Small intestine (tissue), 7 donors: ENCODE results near the gene CMTR1. TPM values are rescaled to one million over a fixed set of nuclear protein-coding genes. Genes with fewer than 3 reads are reported as not detected.

Experiments
- DNase-seq, 2 donors: peaks; one replicate each; pipeline versions ENCODE4 v3.0.0 to v3.0.0-alpha.2; 2013
- FAIRE-seq: peaks from 2 replicates; lab custom pipeline; 2012; peaks lifted over from hg19 to GRCh38; lab: Jason Lieb, UNC
- H3K27ac ChIP-seq, 3 donors: one replicate each; pipeline ENCODE4 v1.5.1; 2013; ENCODE audit warnings: low read length in 2 of 3, mild to moderate bottlenecking in 2 of 3, control low read depth in 1 of 3, inconsistent platforms in 1 of 3, low read depth in 1 of 3, moderate library complexity in 1 of 3
- H3K27me3 ChIP-seq, 3 donors: one replicate each; pipeline ENCODE4 v1.6.1; 2013; ENCODE audit warnings: low read length in 3 of 3, inconsistent platforms in 1 of 3; ENCODE audit not compliant: control insufficient read depth in 3 of 3, insufficient read depth in 3 of 3
- H3K36me3 ChIP-seq, 3 donors: one replicate each; pipeline ENCODE4 v1.6.1; 2013; ENCODE audit warnings: low read length in 3 of 3, inconsistent platforms in 1 of 3, low read depth in 1 of 3, mild to moderate bottlenecking in 1 of 3, moderate library complexity in 1 of 3; ENCODE audit not compliant: control insufficient read depth in 3 of 3, insufficient read depth in 2 of 3
- H3K4me1 ChIP-seq, 3 donors: one replicate each; pipeline ENCODE4 v1.6.1; 2013; ENCODE audit warnings: low read length in 2 of 3, inconsistent platforms in 1 of 3, low read depth in 1 of 3, mild to moderate bottlenecking in 1 of 3, moderate library complexity in 1 of 3; ENCODE audit not compliant: control insufficient read depth in 3 of 3, insufficient read depth in 2 of 3
- H3K4me3 ChIP-seq, 3 donors: one replicate each; pipeline ENCODE4 v1.5.1; 2013; ENCODE audit warnings: low read length in 3 of 3, control low read depth in 1 of 3, inconsistent platforms in 1 of 3, low read depth in 1 of 3, mild to moderate bottlenecking in 1 of 3, moderate library complexity in 1 of 3
- H3K9me3 ChIP-seq, 2 donors: one replicate each; pipeline ENCODE4 v1.6.1; 2013; ENCODE audit warnings: low read depth in 1 of 2, low read length in 1 of 2; ENCODE audit not compliant: control insufficient read depth in 2 of 2, insufficient read depth in 1 of 2
- WGBS, 3 donors: extraction: QIAGEN DNeasy Blood & Tissue Kit; methylation state at CpG; one replicate each; pipeline ENCODE4 v1.1.7; 2013; 5-methylcytosine and 5-hydroxymethylcytosine counted together
- polyA plus RNA-seq, 4 donors: library from polyadenylated mRNA; stranded (reverse) in 3 of 4; unstranded in 1 of 4; fragments of 200-250 nt in 3 of 4; fragments of 120-200 nt in 1 of 4; gene quantifications; one replicate each; pipeline versions ENCODE4 v1.2.1 to v1.2.3, GENCODE V29; 2013
- donor health status: healthy with polysubstance abuse.
- donor health status: control.
- donor health status: control.
- donor health status: Bipolar disorder and iron deficiency.
- donor health status: healthy.

CMTR1 gene
- polyA plus RNA-seq, 4 donors: 10.8 to 28.7 (median 14.9) TPM

GRCh38 chr6:37518116-37518515, 85.1 kb downstream of the CMTR1 start:
- H3K27me3 ChIP-seq: peaks cover 0 to 11% (median 0%) of the 10 kb centered on the region in 3 donors
- no peaks in the 10 kb centered on the region for H3K36me3 ChIP-seq
- H3K27ac ChIP-seq: peak overlapping the region in 1 of 3 donors; percentile 28
- 86 to 96% (median 88%) methylated on average over 6 of the region's 6 CpGs for WGBS, 3 donors
- H3K4me3 ChIP-seq: no peak overlapping the region
- FAIRE-seq (no peak), DNase-seq (no peak)
- H3K4me1 ChIP-seq: peaks cover 0 to 19% (median 4%) of the 10 kb centered on the region in 3 donors
- peaks cover 0 to 3% of the 10 kb centered on the region in 2 donors for H3K9me3 ChIP-seq

- no peak for DNase-seq
- Histone ChIP-seq H3K4me1 (peaks cover 0 to 19% (median 4%) of the 10 kb centered on the region in 3 donors), H3K27me3 (peaks cover 0 to 6% (median 0%) of the 10 kb centered on the region in 3 donors), H3K9me3 (peaks cover 0 to 3% of the 10 kb centered on the region in 2 donors), H3K4me3 (no peak overlapping the region), H3K27ac (no peak overlapping the region), H3K36me3 (no peaks in the 10 kb centered on the region)
- 94 to 96% (median 96%) methylated on average over 5 of the region's 5 CpGs for WGBS, 3 donors
- FAIRE-seq: no peak
Measured at GRCh38 chr6:37519461-37519860, 86.4 kb downstream of the CMTR1 start.

GRCh38 chr6:37520926-37521325, 87.9 kb downstream of the CMTR1 start:
- no peak for DNase-seq
- 70 to 82% (median 74%) methylated on average over 6 of the region's 6 CpGs for WGBS, 3 donors
- FAIRE-seq: no peak

GRCh38 chr6:37521674-37522073, 88.7 kb downstream of the CMTR1 start:
- Histone ChIP-seq H3K9me3 (peaks cover 0 to 3% of the 10 kb centered on the region in 2 donors), H3K4me3 (no peak overlapping the region), H3K4me1 (peaks cover 0 to 7% (median 0%) of the 10 kb centered on the region in 3 donors), H3K27ac (no peak overlapping the region), H3K36me3 (no peaks in the 10 kb centered on the region), H3K27me3 (peaks cover 0 to 14% (median 0%) of the 10 kb centered on the region in 3 donors)
- FAIRE-seq (no peak), DNase-seq (no peak)
- 44 to 71% (median 56%) methylated on average over 4 of the region's 4 CpGs for WGBS, 3 donors

More at GRCh38 chr6:37520926-37521325, 87.9 kb downstream of the CMTR1 start:
- Histone ChIP-seq H3K36me3 (no peaks in the 10 kb centered on the region), H3K27me3 (peaks cover 0 to 10% (median 0%) of the 10 kb centered on the region in 3 donors), H3K9me3 (peaks cover 0 to 3% of the 10 kb centered on the region in 2 donors), H3K27ac (no peak overlapping the region), H3K4me3 (no peak overlapping the region), H3K4me1 (peaks cover 0 to 15% (median 3%) of the 10 kb centered on the region in 3 donors)

- no peaks in the 10 kb centered on the region for H3K36me3 ChIP-seq
- peaks cover 0 to 16% (median 0%) of the 10 kb centered on the region in 3 donors for H3K27me3 ChIP-seq
- H3K4me1 ChIP-seq: no peaks in the 10 kb centered on the region
- WGBS, 3 donors: 79 to 95% (median 92%) methylated on average over 3 of the region's 3 CpGs
- peaks cover 0 to 3% of the 10 kb centered on the region in 2 donors for H3K9me3 ChIP-seq
- FAIRE-seq (no peak), DNase-seq (no peak)
- H3K4me3 ChIP-seq: no peak overlapping the region
- H3K27ac ChIP-seq: no peak overlapping the region
Measured at GRCh38 chr6:37522836-37523235, 89.8 kb downstream of the CMTR1 start.

GRCh38 chr6:37523412-37523811, 90.4 kb downstream of the CMTR1 start:
- Histone ChIP-seq H3K4me3 (no peak overlapping the region), H3K27ac (no peak overlapping the region), H3K4me1 (no peaks in the 10 kb centered on the region), H3K9me3 (peaks cover 0 to 3% of the 10 kb centered on the region in 2 donors), H3K27me3 (peaks cover 0 to 20% (median 0%) of the 10 kb centered on the region in 3 donors), H3K36me3 (no peaks in the 10 kb centered on the region)
- WGBS, 3 donors: 80 to 90% (median 83%) methylated on average over 6 to 7 of the region's 7 CpGs
- FAIRE-seq: no peak
- no peak for DNase-seq

GRCh38 chr6:37524025-37524969, 91.3 kb downstream of the CMTR1 start:
- Histone ChIP-seq H3K36me3 (no peaks in the 10 kb centered on the region), H3K27me3 (peaks cover 0 to 21% (median 0%) of the 10 kb centered on the region in 3 donors), H3K4me3 (no peak overlapping the region), H3K4me1 (no peaks in the 10 kb centered on the region), H3K27ac (no peak overlapping the region), H3K9me3 (peaks cover 0 to 1% of the 10 kb centered on the region in 2 donors)
- WGBS, 3 donors: 71 to 81% (median 72%) methylated on average over 19 of the region's 19 CpGs
- DNase-seq: no peak
- FAIRE-seq: no peak

GRCh38 chr6:37524970-37525318, 91.9 kb downstream of the CMTR1 start:
- DNase-seq (no peak), FAIRE-seq (no peak)
- H3K27ac ChIP-seq: no peak overlapping the region
- H3K4me1 ChIP-seq: no peaks in the 10 kb centered on the region
- no peaks in the 10 kb centered on the region for H3K9me3 ChIP-seq
- WGBS, 3 donors: 83 to 94% (median 86%) methylated on average over 4 of the region's 4 CpGs
- H3K27me3 ChIP-seq: peaks cover 0 to 22% (median 0%) of the 10 kb centered on the region in 3 donors
- H3K36me3 ChIP-seq: no peaks in the 10 kb centered on the region
- H3K4me3 ChIP-seq: no peak overlapping the region
